Skeletal muscle satellite cell (primary cell): ENCODE measurements around the gene ENO3. TPM values are rescaled to one million over a fixed set of nuclear protein-coding genes. Genes with fewer than 3 reads are reported as not detected.

Source experiments
- H3K27me3 ChIP-seq: 2 replicates; pipeline ENCODE4 v1.7.0; 2013; ENCODE audit warnings: low read length; ENCODE audit not compliant: control insufficient read depth, insufficient read depth
- H3K36me3 ChIP-seq: 2 replicates; pipeline ENCODE4 v1.7.0; 2013; ENCODE audit warnings: mild to moderate bottlenecking, control low read depth, low read length; ENCODE audit not compliant: insufficient read depth
- H3K4me1 ChIP-seq: 2 replicates; pipeline ENCODE4 v1.7.0; 2013; ENCODE audit warnings: low read length; ENCODE audit not compliant: control insufficient read depth, insufficient read depth
- H3K4me2 ChIP-seq: 2 replicates; pipeline ENCODE4 v1.7.0; 2013; ENCODE audit warnings: mild to moderate bottlenecking, low read length
- H3K4me3 ChIP-seq: 2 replicates; pipeline ENCODE4 v1.7.0; 2013; ENCODE audit warnings: low read length
- H3K9ac ChIP-seq: 2 replicates; pipeline ENCODE4 v1.7.0; 2013; ENCODE audit warnings: mild to moderate bottlenecking, low read depth, low read length, moderate library complexity
- H3K9me3 ChIP-seq: replicated peaks from 2 replicates; pipeline ENCODE4 v1.7.0; 2013; ENCODE audit warnings: mild to moderate bottlenecking, control low read depth, low read length
- small RNA-seq: library from RNA; depleted of rRNA; stranded (forward); fragments of <200 nt; gene quantifications from one replicate; pipeline ENCODE3, GENCODE V24; 2012

ENO3 gene

DNA sequence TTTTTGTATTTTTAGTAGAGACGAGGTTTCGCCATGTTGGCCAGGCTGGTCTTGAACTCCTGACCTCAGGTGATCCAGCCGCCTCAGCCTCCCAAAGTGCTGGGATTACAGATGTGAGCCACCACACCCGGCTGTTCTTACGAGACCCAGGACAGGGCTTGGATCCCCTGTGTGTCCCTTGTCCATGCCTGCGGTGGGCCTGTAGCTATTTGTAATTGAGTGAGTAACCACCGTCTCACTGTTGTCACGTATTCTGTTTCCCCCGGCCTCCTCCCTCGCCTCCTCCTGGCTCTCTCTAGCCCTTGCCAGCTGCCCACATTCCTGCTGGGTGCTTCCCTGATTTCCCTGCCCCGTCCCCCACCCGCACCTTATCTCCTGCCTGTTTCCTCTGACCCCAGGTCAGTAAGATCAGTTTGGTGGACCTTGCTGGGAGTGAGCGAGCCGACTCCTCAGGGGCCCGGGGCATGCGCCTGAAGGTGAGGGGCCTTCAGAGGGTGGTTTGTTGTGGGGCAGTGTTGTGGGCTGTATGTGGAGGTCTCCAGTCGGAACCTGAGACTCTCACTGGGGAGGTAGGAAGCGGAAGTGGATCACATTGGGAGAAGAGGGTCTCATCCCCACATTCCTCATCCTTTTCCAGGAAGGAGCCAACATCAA, 52.4 kb downstream of the ENO3 start:
- Histone ChIP-seq H3K36me3 (peaks cover 66% of the 10 kb centered on the region), H3K27me3 (no peaks in the 10 kb centered on the region), H3K9me3 (no peaks in the 10 kb centered on the region), H3K4me3 (no peak overlapping the region), H3K4me1 (peaks cover 20% of the 10 kb centered on the region), H3K4me2 (no peak overlapping the region), H3K9ac (no peak overlapping the region)

Small RNA genes within 50 kb of the gene (small RNA-seq; reads per million reads assigned to genes)
- gene MIR6864 = not detected
- not detected for gene MIR6865
